HCT116 (cell line): ENCODE measurements around the gene VCPKMT. TPM values are rescaled to one million over a fixed set of nuclear protein-coding genes. Genes with fewer than 3 reads are reported as not detected.

Experiments
- ATAC-seq: fragments of 200-7000 bp; cut with Tn5 transposase; 2 replicates; pipeline ENCODE4 v1.9.1; 2020; ENCODE audit warnings: mild to moderate bottlenecking, moderate library complexity
- BruUV-seq: library from RNA; stranded (reverse); fragments of 400-500 nt; replicated peaks from 2 replicates; lab custom pipeline; 2021; lab: Mats Ljungman, UMichigan
- CTCF ChIA-PET: fragments of 300-600 bp; sonication (Branson Sonifier 250); formaldehyde crosslinking; loops from one replicate; lab custom pipeline; 2021; ENCODE audit warnings: antibody characterized with exemption; lab: Charles Lee
- POLR2A ChIA-PET: fragments of 300-600, 350-600 bp; sonication (Branson Sonifier 250); formaldehyde crosslinking; loops from one replicate; lab custom pipeline; 2021; ENCODE audit warnings: antibody characterized with exemption; lab: Charles Lee
- RAD21 ChIA-PET, 2 experiments: fragments of 300-600 bp; sonication (Branson Sonifier 250); formaldehyde crosslinking; loops; one replicate each; lab custom pipeline; 2023; ENCODE audit warnings: low total read pairs in 2 of 2; ENCODE audit not compliant: uncharacterized antibody in 2 of 2, unreplicated experiment in 2 of 2, low non-redundant PET in 1 of 2; lab: Charles Lee
- DNase-seq: peaks from one replicate; pipeline ENCODE4 v3.0.0-alpha.2; 2010; ENCODE audit warnings: low read depth, low spot score
- H2AFZ ChIP-seq: fragments of 200-600 bp; shearing (Covaris generic), sonication (generic); 2 replicates; pipeline ENCODE4 v1.6.1; 2017; ENCODE audit warnings: low read depth, mixed run types, mixed read lengths, antibody characterized with exemption, low read length; ENCODE audit not compliant: poor library complexity, severe bottlenecking
- H3K27ac ChIP-seq: 2 replicates; pipeline ENCODE4 v1.5.1; 2012; ENCODE audit warnings: low read depth, low read length
- H3K27me3 ChIP-seq: fragments of 200-600 bp; sonication (generic); 2 replicates; pipeline ENCODE4 v1.6.1; 2016; ENCODE audit warnings: mixed run types, low read length, mixed read lengths; ENCODE audit not compliant: insufficient read depth
- H3K36me3 ChIP-seq, 2 experiments: fragments of 200-500 bp in 1 of 2; fragments of 200-600 bp in 1 of 2; sonication (Bioruptor generic) in 1 of 2; sonication (generic) in 1 of 2; 2 replicates each; pipeline versions ENCODE4 v1.5.1 to v1.6.1; 2014 to 2016; ENCODE audit warnings: low read length in 2 of 2, inconsistent platforms in 1 of 2, mixed read lengths in 1 of 2, mixed run types in 1 of 2; ENCODE audit not compliant: insufficient read depth in 2 of 2, control insufficient read depth in 1 of 2
- H3K4me1 ChIP-seq, 2 experiments: fragments of 200-600 bp in 1 of 2; sonication (generic) in 1 of 2; 2 replicates each; pipeline versions ENCODE4 v1.5.1 to v1.6.1; 2012 to 2017; ENCODE audit warnings: low read length in 2 of 2, inconsistent platforms in 1 of 2, mild to moderate bottlenecking in 1 of 2, mixed read lengths in 1 of 2, mixed run types in 1 of 2, moderate library complexity in 1 of 2; ENCODE audit not compliant: insufficient read depth in 2 of 2, control insufficient read depth in 1 of 2
- H3K4me2 ChIP-seq: fragments of 200-600 bp; sonication (generic); 2 replicates; pipeline ENCODE4 v1.6.1; 2017; ENCODE audit warnings: mixed run types, low read length, mixed read lengths
- H3K4me3 ChIP-seq, 2 experiments: fragments of 200-600 bp in 1 of 2; sonication (generic) in 1 of 2; replicated peaks in 1 of 2; 2 replicates each; pipeline ENCODE4 v1.5.1; 2011 to 2016; ENCODE audit warnings: low read length in 2 of 2, control low read depth in 1 of 2, low read depth in 1 of 2, mild to moderate bottlenecking in 1 of 2, mixed read lengths in 1 of 2, mixed run types in 1 of 2
- H3K79me2 ChIP-seq: fragments of 200-600 bp; sonication (generic); 2 replicates; pipeline ENCODE4 v1.6.1; 2017; ENCODE audit warnings: mild to moderate bottlenecking, mixed run types, low read length, moderate library complexity, mixed read lengths; ENCODE audit not compliant: insufficient read depth
- H3K9ac ChIP-seq: fragments of 200-600 bp; sonication (generic); 2 replicates; pipeline ENCODE4 v1.6.1; 2016; ENCODE audit warnings: low read length, mixed read lengths
- H3K9me2 ChIP-seq: fragments of 200-600 bp; sonication (generic), shearing (Covaris generic); 2 replicates; pipeline ENCODE4 v1.6.1; 2017; ENCODE audit warnings: mixed run types, mild to moderate bottlenecking, moderate library complexity; ENCODE audit not compliant: insufficient read depth
- H3K9me3 ChIP-seq, 2 experiments: fragments of 200-500 bp in 1 of 2; fragments of 200-600 bp in 1 of 2; sonication (Bioruptor generic) in 1 of 2; sonication (generic) in 1 of 2; 2 replicates each; pipeline ENCODE4 v1.6.1; 2014 to 2017; ENCODE audit warnings: low read length in 2 of 2, mixed read lengths in 2 of 2, inconsistent platforms in 1 of 2, low read depth in 1 of 2, mild to moderate bottlenecking in 1 of 2, mixed run types in 1 of 2, moderate library complexity in 1 of 2; ENCODE audit not compliant: control insufficient read depth in 1 of 2, insufficient read depth in 1 of 2
- H4K20me1 ChIP-seq: fragments of 200-600 bp; sonication (generic), shearing (Covaris generic); 2 replicates; pipeline ENCODE4 v1.6.1; 2017; ENCODE audit warnings: mixed run types, mild to moderate bottlenecking, moderate library complexity; ENCODE audit not compliant: insufficient read depth
- ATF3 ChIP-seq: IDR thresholded peaks from 2 replicates; pipeline ENCODE4 v1.6.1; 2012
- CBX3 ChIP-seq: IDR thresholded peaks from 2 replicates; pipeline ENCODE4 v1.6.1; 2012; ENCODE audit warnings: low read depth
- ELF1 ChIP-seq: IDR thresholded peaks from 2 replicates; pipeline ENCODE4 v1.6.1; 2012; ENCODE audit warnings: low read depth, borderline replicate concordance
- EZH2 ChIP-seq: fragments of 200-600 bp; sonication (generic); IDR thresholded peaks from 2 replicates; pipeline ENCODE4 v1.6.1; 2017; ENCODE audit warnings: antibody characterized with exemption, mixed run types
- FOSL1 ChIP-seq: IDR thresholded peaks from 2 replicates; pipeline ENCODE4 v1.6.1; 2012; ENCODE audit warnings: low read depth
- JUND ChIP-seq: IDR thresholded peaks from 2 replicates; pipeline ENCODE4 v1.6.1; 2012
- MAX ChIP-seq: IDR thresholded peaks from 2 replicates; pipeline ENCODE4 v1.6.1; 2012
- POLR2AphosphoS5 ChIP-seq: IDR thresholded peaks from 2 replicates; pipeline ENCODE4 v1.6.1; 2011; ENCODE audit warnings: mild to moderate bottlenecking, low read depth, low read length, moderate library complexity
- RAD21 ChIP-seq: IDR thresholded peaks from 2 replicates; pipeline ENCODE4 v1.6.1; 2012; ENCODE audit warnings: low read depth, mild to moderate bottlenecking
- REST ChIP-seq: IDR thresholded peaks from 2 replicates; pipeline ENCODE4 v1.6.1; 2012; ENCODE audit warnings: low read depth
- SIN3A ChIP-seq: IDR thresholded peaks from 2 replicates; pipeline ENCODE4 v1.6.1; 2012; ENCODE audit warnings: low read depth
- SP1 ChIP-seq: IDR thresholded peaks from 2 replicates; pipeline ENCODE4 v1.6.1; 2012; ENCODE audit warnings: low read depth
- SRF ChIP-seq: IDR thresholded peaks from 2 replicates; pipeline ENCODE4 v1.6.1; 2012; ENCODE audit warnings: low read depth
- TCF7L2 ChIP-seq: IDR thresholded peaks from 2 replicates; pipeline ENCODE4 v1.7.0; 2011; ENCODE audit warnings: borderline replicate concordance, inconsistent platforms; ENCODE audit not compliant: insufficient read depth, insufficient read length; ENCODE audit errors: extremely low read depth
- YY1 ChIP-seq: IDR thresholded peaks from 2 replicates; pipeline ENCODE4 v1.6.1; 2011; ENCODE audit warnings: low read length, low read depth, moderate library complexity, mild to moderate bottlenecking; ENCODE audit not compliant: insufficient replicate concordance; ENCODE audit errors: extremely low read depth
- ZBTB33 ChIP-seq: IDR thresholded peaks from 2 replicates; pipeline ENCODE4 v1.6.1; 2011; ENCODE audit warnings: mild to moderate bottlenecking, low read length, moderate library complexity; ENCODE audit not compliant: insufficient replicate concordance; ENCODE audit errors: extremely low read depth
- ZFX ChIP-seq: fragments of 450-650 bp; IDR thresholded peaks from 2 replicates; pipeline ENCODE4 v1.6.1; 2017
- intact Hi-C: fragments of 100-400 bp; cut with micrococcal nuclease; formaldehyde crosslinking; loops from 2 replicates; pipeline ENCODE4 v1.10.0; 2022
- total RNA-seq: library from RNA; stranded (reverse); gene quantifications from one replicate; pipeline ENCODE4 v1.2.1, GENCODE V29; 2021; ENCODE audit not compliant: unreplicated experiment

The VCPKMT gene
- total RNA-seq, 1 experiment from 2014 or later = 9.7 TPM

GRCh38 chr14:50099335-50099734 is 17.0 kb downstream of the VCPKMT start:
- H3K36me3 ChIP-seq = no peaks in the 10 kb centered on the region
- no peak overlapping the region; a peak in 1 of 4 replicates for H3K4me3 ChIP-seq
- no peak overlapping the region for H3K27ac ChIP-seq
- no peaks in the 10 kb centered on the region for H3K27me3 ChIP-seq
- no TSS peak for BruUV-seq
- no peaks in the 10 kb centered on the region for H3K79me2 ChIP-seq
- ChIA-PET RAD21 (interaction anchor here in 1 of 2 experiments (0.5 kb wide), 1 partner anchor 207 kb away, joined by 3 read pairs; no protein-coding TSS in a partner anchor), CTCF (no interaction called here), POLR2A (no interaction called here)
- TF ChIP-seq ELF1 (no peak), TCF7L2 (no peak), SP1 (peak; percentile 62), EZH2 (no peak), POLR2AphosphoS5 (peak; percentile 26; the same call in 1 of the 2 replicates), SIN3A (peak; percentile 45; the same call in 1 of the 2 replicates), JUND (peak; percentile 50; the same call in 1 of the 2 replicates), ZBTB33 (no peak), ATF3 (no peak), ZFX (no peak), SRF (no peak), REST (no peak), RAD21 (peak; percentile 33; the same call in 1 of the 2 replicates), FOSL1 (peak; percentile 41; the same call in 1 of the 2 replicates), CBX3 (peak; percentile 68; the same call in 1 of the 2 replicates), MAX (peak; percentile 87), YY1 (no peak)
- DNase-seq (peak; percentile 37), ATAC-seq (peak; percentile 90)
- no peak overlapping the region for H3K9ac ChIP-seq
- H4K20me1 ChIP-seq = no peaks in the 10 kb centered on the region
- H3K4me2 ChIP-seq = peak overlapping the region; percentile 45
- H2AFZ ChIP-seq = no peak overlapping the region
- no peaks in the 10 kb centered on the region for H3K9me2 ChIP-seq
- no peaks in the 10 kb centered on the region for H3K9me3 ChIP-seq
- intact Hi-C loops = no loop called here
- peaks cover 9 to 22% of the 10 kb centered on the region in 2 experiments for H3K4me1 ChIP-seq
